Karpas-422 (cell line): ENCODE measurements around the gene SHB. TPM values are rescaled to one million over a fixed set of nuclear protein-coding genes. Genes with fewer than 3 reads are reported as not detected.

Experiments
- DNase-seq: peaks from one replicate; pipeline ENCODE4 v3.0.0-alpha.2; 2015
- H2AFZ ChIP-seq: fragments of 200-600 bp; sonication (generic); 2 replicates; pipeline ENCODE4 v1.6.1; 2014; ENCODE audit warnings: antibody characterized with exemption, low read length, mixed read lengths
- H3K27ac ChIP-seq: fragments of 200-600 bp; sonication (generic); 2 replicates; pipeline ENCODE4 v1.5.1; 2014; ENCODE audit warnings: mild to moderate bottlenecking, low read length, moderate library complexity
- H3K27me3 ChIP-seq: fragments of 200-600 bp; sonication (generic); 2 replicates; pipeline ENCODE4 v1.6.1; 2014; ENCODE audit warnings: low read length, mixed read lengths
- H3K36me3 ChIP-seq: fragments of 200-600 bp; sonication (generic); 2 replicates; pipeline ENCODE4 v1.6.1; 2014; ENCODE audit warnings: low read length, mixed read lengths; ENCODE audit not compliant: insufficient read depth
- H3K4me1 ChIP-seq: fragments of 200-600 bp; sonication (generic); 2 replicates; pipeline ENCODE4 v1.6.1; 2014; ENCODE audit warnings: mild to moderate bottlenecking, low read length, mixed read lengths
- H3K4me2 ChIP-seq: fragments of 200-600 bp; sonication (generic); 2 replicates; pipeline ENCODE4 v1.6.1; 2014; ENCODE audit warnings: low read length, low read depth, mild to moderate bottlenecking; ENCODE audit not compliant: poor library complexity, severe bottlenecking
- H3K4me3 ChIP-seq: fragments of 200-600 bp; sonication (generic); 2 replicates; pipeline ENCODE4 v1.5.1; 2014; ENCODE audit warnings: mild to moderate bottlenecking, antibody characterized with exemption, low read length, mixed read lengths
- H3K79me2 ChIP-seq: fragments of 200-600 bp; sonication (generic); 2 replicates; pipeline ENCODE4 v1.6.1; 2014; ENCODE audit warnings: mild to moderate bottlenecking, low read length, mixed read lengths
- H3K9ac ChIP-seq: fragments of 200-600 bp; sonication (generic); 2 replicates; pipeline ENCODE4 v1.6.0; 2014; ENCODE audit warnings: low read length
- H3K9me2 ChIP-seq: fragments of 200-600 bp; sonication (generic), shearing (Covaris generic); replicated peaks from 2 replicates; pipeline ENCODE4 v1.6.0; 2014; ENCODE audit warnings: mild to moderate bottlenecking, low read length, moderate library complexity; ENCODE audit not compliant: insufficient read depth
- H3K9me3 ChIP-seq: fragments of 300-700, 200-600 bp; sonication (generic); 2 replicates; pipeline ENCODE4 v1.6.1; 2014; ENCODE audit warnings: low read length, mixed read lengths
- H4K20me1 ChIP-seq: fragments of 200-600 bp; sonication (generic); 2 replicates; pipeline ENCODE4 v1.6.1; 2014; ENCODE audit warnings: mild to moderate bottlenecking, antibody characterized with exemption, low read length, low read depth; ENCODE audit not compliant: insufficient read depth
- total RNA-seq: library from RNA; depleted of rRNA; stranded (reverse); fragments of >200 nt; shearing (Covaris generic); gene quantifications from 2 replicates; pipeline ENCODE4 v1.2.3, GENCODE V29; 2014; ENCODE audit warnings: low replicate concordance

Gene SHB
- total RNA-seq, 1 experiment from 2014 or later: 27.1 TPM

- H3K9me2 ChIP-seq: no peaks in the 10 kb centered on the region
- peaks cover 21% of the 10 kb centered on the region for H3K36me3 ChIP-seq
Measured at GRCh38 chr9:37958154-37958553, 110.9 kb downstream of the SHB start.

GRCh38 chr9:37957664-37957953, 111.4 kb downstream of the SHB start:
- Histone ChIP-seq H4K20me1 (no peaks in the 10 kb centered on the region), H3K9me2 (no peaks in the 10 kb centered on the region), H3K4me2 (no peak overlapping the region), H3K4me1 (peaks cover 69% of the 10 kb centered on the region), H3K27me3 (no peaks in the 10 kb centered on the region), H3K4me3 (no peak overlapping the region), H3K79me2 (peaks cover 34% of the 10 kb centered on the region), H3K9ac (no peak overlapping the region), H3K36me3 (peaks cover 22% of the 10 kb centered on the region), H3K9me3 (no peaks in the 10 kb centered on the region), H2AFZ (no peak overlapping the region), H3K27ac (peak overlapping the region; percentile 9; the same call in 1 of the 2 replicates)
- DNase-seq: no peak

More at GRCh38 chr9:37958154-37958553, 110.9 kb downstream of the SHB start:
- Histone ChIP-seq H4K20me1 (no peaks in the 10 kb centered on the region), H3K27me3 (no peaks in the 10 kb centered on the region), H3K9ac (no peak overlapping the region), H2AFZ (no peak overlapping the region), H3K4me3 (no peak overlapping the region), H3K9me3 (no peaks in the 10 kb centered on the region), H3K27ac (peak overlapping the region; percentile 9; the same call in 1 of the 2 replicates), H3K4me2 (no peak overlapping the region), H3K4me1 (peaks cover 74% of the 10 kb centered on the region), H3K79me2 (peaks cover 34% of the 10 kb centered on the region)
- DNase-seq: no peak

GRCh38 chr9:37956904-37957663, 111.9 kb downstream of the SHB start:
- no peak overlapping the region for H3K4me2 ChIP-seq
- no peaks in the 10 kb centered on the region for H3K27me3 ChIP-seq
- no peak overlapping the region for H3K27ac ChIP-seq
- no peaks in the 10 kb centered on the region for H3K9me2 ChIP-seq
- no peak for DNase-seq
- no peak overlapping the region for H3K9ac ChIP-seq
- H4K20me1 ChIP-seq: 0 out of 2 replicates have a peak, but pooled peaks cover 3% of the 10 kb centered on the region
- H3K79me2 ChIP-seq: peaks cover 33% of the 10 kb centered on the region
- peaks cover 66% of the 10 kb centered on the region for H3K4me1 ChIP-seq
- H3K9me3 ChIP-seq: no peaks in the 10 kb centered on the region
- no peak overlapping the region for H3K4me3 ChIP-seq
- peaks cover 23% of the 10 kb centered on the region for H3K36me3 ChIP-seq
- H2AFZ ChIP-seq: no peak overlapping the region

- Histone ChIP-seq H3K9ac (no peak overlapping the region), H3K9me2 (no peaks in the 10 kb centered on the region), H3K79me2 (peaks cover 26% of the 10 kb centered on the region), H3K27ac (no peak overlapping the region), H3K4me2 (no peak overlapping the region), H3K27me3 (no peaks in the 10 kb centered on the region), H4K20me1 (0 out of 2 replicates have a peak, but pooled peaks cover 9% of the 10 kb centered on the region), H3K4me3 (no peak overlapping the region), H3K4me1 (peaks cover 60% of the 10 kb centered on the region), H3K36me3 (peaks cover 24% of the 10 kb centered on the region), H3K9me3 (no peaks in the 10 kb centered on the region), H2AFZ (no peak overlapping the region)
- DNase-seq: no peak
Measured at GRCh38 chr9:37956423-37956820, 112.6 kb downstream of the SHB start.

GRCh38 chr9:37955781-37956422, 113.1 kb downstream of the SHB start:
- no peak for DNase-seq
- Histone ChIP-seq H3K9ac (no peak overlapping the region), H3K4me1 (peaks cover 55% of the 10 kb centered on the region), H3K4me3 (no peak overlapping the region), H2AFZ (no peak overlapping the region), H3K4me2 (no peak overlapping the region), H4K20me1 (0 out of 2 replicates have a peak, but pooled peaks cover 9% of the 10 kb centered on the region), H3K79me2 (peaks cover 25% of the 10 kb centered on the region), H3K27me3 (no peaks in the 10 kb centered on the region), H3K9me2 (no peaks in the 10 kb centered on the region), H3K9me3 (no peaks in the 10 kb centered on the region), H3K36me3 (peaks cover 24% of the 10 kb centered on the region), H3K27ac (no peak overlapping the region)

- H3K9me2 ChIP-seq: no peaks in the 10 kb centered on the region
- no peak overlapping the region for H3K4me2 ChIP-seq
- H3K36me3 ChIP-seq: peaks cover 24% of the 10 kb centered on the region
- no peak overlapping the region for H3K9ac ChIP-seq
- H2AFZ ChIP-seq: no peak overlapping the region
- no peak overlapping the region for H3K4me3 ChIP-seq
- H4K20me1 ChIP-seq: 0 out of 2 replicates have a peak, but pooled peaks cover 9% of the 10 kb centered on the region
- no peak for DNase-seq
- peaks cover 12% of the 10 kb centered on the region; the same call in 1 of the 2 replicates for H3K79me2 ChIP-seq
- peaks cover 45% of the 10 kb centered on the region for H3K4me1 ChIP-seq
- H3K27me3 ChIP-seq: no peaks in the 10 kb centered on the region
- H3K27ac ChIP-seq: peak overlapping the region; percentile 45; the same call in 1 of the 2 replicates
- no peaks in the 10 kb centered on the region for H3K9me3 ChIP-seq
Measured at GRCh38 chr9:37954581-37954981, 114.4 kb downstream of the SHB start.

- Histone ChIP-seq H3K79me2 (peaks cover 5% of the 10 kb centered on the region; the same call in 1 of the 2 replicates), H3K36me3 (peaks cover 24% of the 10 kb centered on the region), H3K4me3 (no peak overlapping the region), H3K4me2 (no peak overlapping the region), H3K9me3 (no peaks in the 10 kb centered on the region), H3K27me3 (no peaks in the 10 kb centered on the region), H3K9me2 (no peaks in the 10 kb centered on the region), H3K4me1 (peaks cover 42% of the 10 kb centered on the region), H3K27ac (peak overlapping the region; percentile 45; the same call in 1 of the 2 replicates), H4K20me1 (0 out of 2 replicates have a peak, but pooled peaks cover 9% of the 10 kb centered on the region), H2AFZ (no peak overlapping the region), H3K9ac (peak overlapping the region; percentile 9; the same call in 1 of the 2 replicates)
- DNase-seq: no peak
Measured at GRCh38 chr9:37953775-37954437, 115.1 kb downstream of the SHB start.
